Right renal pelvis (tissue), 4 donors: Measurements from ENCODE around the gene TOLLIP. TPM values are rescaled to one million over a fixed set of nuclear protein-coding genes. Genes with fewer than 3 reads are reported as not detected.

Source experiments
- DNase-seq, 4 donors: peaks; one replicate each; pipeline ENCODE4 v3.0.0-alpha.2; 2013; ENCODE audit warnings: low read depth in 4 of 4, low spot score in 3 of 4, missing footprints in 1 of 4
- polyA plus RNA-seq, 4 donors: library from polyadenylated mRNA; unstranded; fragments of 120-200 nt; gene quantifications; one replicate each; pipeline ENCODE4 v1.2.1, GENCODE V29; 2013; ENCODE audit not compliant: insufficient read length in 4 of 4

The TOLLIP gene
- polyA plus RNA-seq, 4 donors: 37.7 to 52.6 (median 40.7) TPM

DNA sequence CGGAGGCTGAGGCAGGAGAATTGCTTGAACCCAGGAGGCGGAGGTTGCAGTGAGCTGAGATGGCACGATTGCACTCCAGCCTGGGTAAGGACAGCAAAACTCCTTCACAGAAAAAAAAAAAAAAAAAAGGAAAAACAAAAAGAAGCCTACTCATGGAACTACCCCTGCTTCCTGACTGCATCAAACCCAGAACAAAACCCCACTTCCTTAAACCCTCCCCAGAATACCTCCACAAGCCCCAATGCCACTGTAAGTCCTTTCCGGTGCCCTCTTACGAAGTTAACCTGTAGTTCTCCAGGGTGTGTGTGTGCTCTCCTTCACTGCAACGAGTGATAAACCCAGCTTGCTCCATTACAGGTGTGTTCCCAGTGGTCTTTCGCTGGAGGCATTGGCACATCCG lies 8.6 kb upstream of the TOLLIP start:
- no peak for DNase-seq

DNA sequence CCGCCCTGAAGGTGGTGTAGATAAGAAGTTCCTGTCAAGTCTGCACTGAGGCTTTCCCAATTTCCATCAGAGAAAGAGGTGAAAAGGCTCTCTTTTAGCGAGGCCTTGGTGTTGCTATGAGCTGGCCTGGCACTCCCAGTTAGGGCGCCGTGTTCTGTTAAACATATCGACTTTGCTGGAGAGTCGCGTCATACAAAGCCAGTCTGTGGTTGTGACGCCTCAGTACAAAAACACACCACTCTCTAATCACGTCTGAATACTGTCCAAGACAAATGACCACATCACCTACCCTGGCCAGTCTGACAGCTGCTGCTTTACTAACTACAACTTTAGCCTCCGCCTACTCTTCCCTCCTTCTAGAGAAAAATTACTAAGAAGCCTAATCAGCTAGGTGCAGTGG lies 8.0 kb upstream of the TOLLIP start:
- no peak for DNase-seq

DNA sequence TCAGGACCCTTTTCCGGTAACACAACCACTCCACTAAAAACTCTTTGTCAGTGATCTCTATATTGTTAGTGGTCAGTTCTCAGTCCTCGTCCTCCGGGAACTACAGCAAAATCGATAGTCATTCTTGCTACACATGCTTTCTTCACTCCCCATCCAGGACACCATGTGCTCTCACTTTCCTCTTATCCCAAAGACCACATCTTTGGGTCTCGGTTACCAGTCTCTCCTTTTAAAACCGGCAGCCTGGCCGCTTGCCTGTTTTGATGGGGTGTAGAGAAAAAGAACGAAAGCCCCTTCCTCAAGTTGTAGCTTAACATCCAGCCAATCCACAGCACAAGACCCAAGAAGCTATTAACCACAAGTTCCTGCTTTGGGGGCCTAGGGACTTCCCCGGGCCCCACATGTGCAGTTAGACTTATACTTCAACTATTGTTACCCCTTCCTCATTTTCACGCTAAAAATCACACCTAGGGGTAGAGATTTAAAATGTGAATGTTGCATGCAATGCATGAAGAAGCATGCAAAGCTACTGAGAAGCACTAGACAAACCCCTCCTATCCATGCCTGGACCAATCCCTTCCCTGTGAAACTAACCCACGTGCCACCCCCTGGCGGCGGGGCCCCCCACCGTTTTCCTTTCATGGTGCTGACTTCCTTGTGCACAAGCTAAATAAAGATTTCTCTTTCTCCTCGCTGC lies 1.5 kb upstream of the TOLLIP start:
- DNase-seq: no peak

DNA sequence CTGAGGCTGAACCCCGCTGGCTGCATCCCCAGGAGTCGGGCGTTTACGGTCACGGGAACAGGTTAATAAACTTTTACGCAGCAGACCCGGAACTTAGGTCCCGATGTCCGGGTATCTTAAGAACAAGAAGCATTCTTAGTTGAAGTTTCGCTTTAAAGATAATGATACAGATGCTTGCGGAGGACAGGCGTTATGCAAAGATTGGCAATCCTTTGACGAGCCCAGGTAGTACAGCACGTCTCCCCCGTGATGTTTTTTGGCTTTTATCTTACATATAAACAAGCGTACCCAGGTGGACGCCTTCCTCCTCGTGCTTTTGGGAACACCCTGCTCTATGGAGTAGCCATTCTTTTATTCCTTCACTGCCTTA lies 871 bp upstream of the TOLLIP start:
- DNase-seq: no peak

DNA sequence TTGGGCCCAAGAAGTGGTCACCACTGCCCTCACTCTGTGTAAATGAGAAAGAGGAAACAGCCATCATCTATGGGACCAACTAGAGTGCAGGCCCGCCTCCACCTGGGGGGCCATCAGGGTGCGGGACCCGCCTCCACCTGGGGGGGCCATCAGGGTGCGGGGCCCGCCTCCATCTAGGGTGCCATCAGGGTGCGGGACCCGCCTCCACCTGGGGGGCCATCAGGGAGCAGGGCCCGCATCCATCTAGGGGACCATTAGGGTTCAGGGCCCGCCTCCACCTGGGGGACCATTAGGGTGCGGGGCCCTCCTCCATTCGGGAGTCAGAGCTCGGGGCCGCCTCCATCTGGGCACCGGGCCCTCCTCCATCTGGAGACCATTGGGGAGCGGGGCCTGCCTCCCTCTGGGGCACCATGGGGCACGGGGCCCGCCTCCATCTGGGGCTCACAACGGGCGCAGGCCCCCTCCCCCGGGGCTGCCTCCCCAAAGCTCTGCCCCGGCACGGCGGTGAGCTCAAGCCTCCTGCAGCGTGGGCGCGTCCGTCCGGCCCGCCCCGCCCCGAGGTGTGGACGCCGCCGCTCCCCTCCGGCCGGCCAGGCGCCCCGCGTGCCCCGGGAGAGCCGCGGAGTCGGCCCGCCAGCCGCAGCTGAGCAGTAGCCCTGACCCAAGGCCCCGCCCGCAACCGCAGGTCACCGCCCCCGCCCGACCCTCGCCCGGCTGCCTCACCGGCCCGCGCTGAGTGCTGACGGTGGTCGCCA lies 512 bp downstream of the TOLLIP start:
- DNase-seq: no peak

DNA sequence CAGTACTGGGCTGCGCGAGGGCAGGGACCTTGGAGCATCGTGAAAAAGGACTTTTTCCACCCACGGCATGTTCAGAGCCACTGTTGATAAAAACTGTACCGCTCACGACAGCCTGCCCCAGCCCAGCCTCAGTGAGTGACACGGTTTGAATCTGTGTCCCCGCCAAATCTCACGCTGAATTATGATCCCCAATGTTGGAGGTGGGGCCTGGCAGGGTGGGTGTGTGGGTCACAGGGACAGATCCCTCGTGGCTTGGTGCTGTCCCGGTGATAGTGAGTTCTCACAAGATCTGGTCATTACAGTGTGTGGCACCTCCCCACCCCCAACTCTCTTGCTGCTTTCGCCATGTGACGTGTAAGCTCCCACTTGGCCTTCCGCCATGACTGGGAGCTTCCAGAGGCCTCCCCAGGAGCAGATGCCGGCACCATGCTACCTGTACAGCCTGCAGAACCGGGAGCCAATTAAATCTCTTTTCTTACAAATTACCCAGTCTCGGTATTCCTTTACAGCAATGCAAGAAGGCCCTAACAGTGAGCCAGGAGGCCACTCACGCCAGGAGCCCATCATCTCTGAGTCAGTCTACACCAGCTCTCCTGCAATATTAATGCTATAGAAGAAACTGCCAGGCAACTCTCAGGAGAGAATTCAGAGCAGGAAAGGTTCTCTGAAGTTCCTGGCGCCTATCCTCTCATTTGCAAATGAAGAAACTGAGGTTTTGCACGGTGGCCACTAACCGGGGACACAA lies 1.3 kb downstream of the TOLLIP start:
- no peak for DNase-seq

DNA sequence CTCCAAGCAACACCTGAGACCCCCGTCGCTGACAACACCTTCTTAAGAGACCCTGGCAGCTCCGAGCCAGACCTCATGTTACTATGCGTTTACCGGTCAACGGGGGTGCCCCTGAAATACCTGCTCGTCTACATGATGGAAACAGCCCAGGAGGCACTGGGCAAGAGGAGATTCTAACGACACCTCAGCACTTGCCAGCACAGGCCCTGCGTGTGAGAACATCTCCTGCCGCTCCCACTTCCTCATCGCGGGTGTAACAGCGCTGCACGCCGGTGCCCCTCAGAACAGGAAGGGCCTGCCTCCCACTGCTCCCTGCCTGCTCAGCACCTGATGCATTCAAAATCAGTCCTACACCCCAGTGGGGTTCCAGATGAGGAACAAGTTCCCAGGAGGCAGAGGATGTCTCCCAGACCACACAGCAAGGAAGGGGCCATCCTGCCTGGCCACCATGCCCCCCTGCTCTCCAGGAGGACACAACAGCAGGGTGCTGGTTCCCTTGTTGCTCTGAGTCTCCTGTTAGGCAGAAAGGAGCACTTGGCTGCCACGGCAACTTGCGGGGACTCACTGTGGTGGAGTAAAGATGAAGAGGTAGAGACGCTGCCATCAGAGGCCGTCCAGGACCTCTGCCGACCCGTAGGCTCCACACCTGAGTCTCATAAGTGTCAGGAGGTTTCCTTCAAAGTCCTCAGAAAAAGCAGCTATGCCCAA lies 2.1 kb downstream of the TOLLIP start:
- DNase-seq: no peak

DNA sequence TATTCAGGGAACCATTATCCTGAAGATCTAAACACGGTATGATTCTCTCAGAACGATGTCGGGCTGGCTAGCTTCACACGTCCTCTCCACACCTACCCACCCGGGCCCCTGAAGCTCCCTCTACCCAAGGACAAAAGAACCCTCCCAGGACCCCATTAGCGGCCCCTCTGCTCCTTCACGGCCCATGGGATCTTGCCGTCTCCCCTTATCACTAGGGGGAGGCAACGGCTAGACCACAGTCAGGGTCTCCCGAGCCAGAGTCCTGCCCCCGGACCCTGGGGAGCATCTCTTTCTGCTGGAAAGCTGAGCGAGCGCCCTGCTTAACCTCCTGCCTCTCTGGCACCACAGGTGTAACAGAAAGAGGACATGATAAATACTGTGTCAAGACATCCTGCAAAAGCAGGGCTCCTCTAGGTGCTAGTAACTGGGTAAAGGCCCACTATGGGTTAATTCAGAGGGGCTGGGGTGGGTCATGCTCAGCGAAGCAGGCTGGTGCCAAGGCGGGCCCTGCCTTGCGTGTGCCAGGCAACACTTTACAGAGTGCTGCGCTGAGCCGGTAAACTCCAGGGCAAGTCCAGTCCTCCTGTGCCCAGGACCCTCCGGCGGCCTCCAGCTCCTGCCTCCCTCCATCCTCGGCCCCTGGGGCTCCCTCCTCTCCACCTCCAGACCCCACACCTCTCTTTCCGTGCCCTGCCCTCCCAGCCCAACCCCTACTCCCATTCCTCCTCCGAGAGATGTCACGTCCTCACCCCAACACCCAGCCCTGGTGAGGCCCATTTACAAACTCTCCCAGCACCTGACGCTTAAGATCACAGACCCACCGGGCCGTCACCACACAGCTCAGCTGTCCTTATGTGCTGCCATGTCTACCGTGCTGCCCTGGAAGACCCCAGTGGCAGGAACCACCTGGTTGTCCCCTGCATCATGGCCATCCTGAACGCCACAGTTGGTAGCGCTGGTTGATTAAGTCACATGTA lies 3.0 kb downstream of the TOLLIP start:
- DNase-seq: no peak

DNA sequence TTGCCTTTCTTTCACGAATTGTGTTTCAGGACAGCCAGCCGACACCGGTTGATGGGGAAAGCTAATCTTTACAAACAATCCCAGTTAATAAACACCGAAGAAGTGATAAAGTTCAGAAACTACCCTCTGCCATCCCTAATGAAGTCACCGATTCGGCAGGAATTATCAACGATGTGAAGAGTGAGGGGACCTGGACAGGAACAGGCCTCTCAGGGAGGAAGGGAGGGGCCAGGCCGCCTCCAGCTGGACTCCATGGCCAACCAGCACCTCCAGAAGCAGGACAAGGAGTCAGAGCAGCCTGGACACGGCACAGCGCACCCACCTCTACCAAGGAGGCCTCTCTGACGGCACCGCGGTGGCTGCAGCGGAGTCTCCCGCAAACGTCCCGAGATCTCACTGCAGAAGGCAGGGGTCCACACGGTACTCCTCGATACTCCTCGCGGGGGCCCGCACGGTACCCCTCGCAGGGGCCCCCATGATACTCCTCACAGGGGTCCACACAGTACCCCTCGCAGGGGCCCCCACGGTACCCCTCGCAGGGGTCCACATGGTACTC lies 3.9 kb downstream of the TOLLIP start:
- DNase-seq: peak in 1 of 4 donors; percentile 28

DNA sequence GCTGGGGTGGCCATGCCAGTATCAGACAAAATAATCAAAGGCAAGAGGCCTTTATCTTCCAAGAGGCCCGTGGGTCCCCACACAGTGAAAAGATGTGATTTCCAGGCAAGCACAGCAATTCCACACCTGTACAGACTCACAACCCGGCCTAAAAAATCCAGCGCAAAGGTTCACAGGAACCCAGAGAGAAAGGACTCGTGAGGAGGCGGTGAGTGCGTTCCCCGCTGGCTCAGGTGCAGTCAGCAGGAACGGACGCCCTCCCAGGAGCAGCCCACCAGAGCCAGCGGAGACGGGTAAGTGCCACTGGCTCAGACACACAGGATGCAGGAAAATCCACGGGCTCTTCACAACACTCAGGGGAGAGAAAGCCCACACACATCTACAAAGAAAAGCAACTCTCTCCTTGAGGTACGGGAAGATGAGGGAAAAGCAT lies 4.4 kb downstream of the TOLLIP start:
- no peak for DNase-seq

DNA sequence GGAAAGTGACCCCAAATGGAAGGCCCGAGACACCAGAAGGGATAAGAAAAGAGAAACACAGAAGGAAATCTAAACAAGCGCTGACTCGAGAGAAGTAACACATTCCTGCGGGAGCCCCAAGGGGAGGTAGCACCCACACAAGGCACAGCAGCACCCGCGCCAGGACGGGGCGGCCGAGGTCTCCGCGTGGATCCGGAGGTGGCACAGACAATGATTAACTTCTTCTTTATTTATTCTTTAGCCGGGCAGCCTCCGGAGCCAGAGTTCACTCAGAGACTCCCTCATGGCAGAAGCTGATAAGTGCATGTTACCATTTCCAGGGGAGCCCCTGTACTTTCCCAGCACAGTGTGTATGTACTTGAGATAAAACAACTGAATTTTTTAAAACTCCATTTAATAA lies 5.1 kb downstream of the TOLLIP start:
- DNase-seq: peak in 1 of 4 donors; percentile 33

DNA sequence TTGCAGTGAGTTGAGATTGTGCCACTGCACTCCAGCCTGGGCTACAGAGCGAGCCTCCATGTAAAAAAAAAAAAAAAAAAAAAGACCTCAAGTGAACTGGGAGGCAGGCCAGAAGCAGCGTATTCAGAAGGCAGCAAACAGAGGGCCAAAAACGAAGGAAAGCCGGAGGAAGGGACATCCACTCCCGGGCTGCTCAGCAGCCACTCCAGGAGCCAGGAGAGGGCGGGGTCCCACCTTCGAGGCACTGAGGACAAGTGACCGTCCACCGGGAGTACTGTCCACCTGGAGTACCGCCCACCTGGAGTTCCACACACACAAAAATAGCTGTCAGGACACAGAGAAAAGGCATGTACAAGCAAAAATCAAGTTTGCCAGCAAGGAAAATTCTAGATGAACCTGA lies 5.5 kb downstream of the TOLLIP start:
- DNase-seq: no peak

DNA sequence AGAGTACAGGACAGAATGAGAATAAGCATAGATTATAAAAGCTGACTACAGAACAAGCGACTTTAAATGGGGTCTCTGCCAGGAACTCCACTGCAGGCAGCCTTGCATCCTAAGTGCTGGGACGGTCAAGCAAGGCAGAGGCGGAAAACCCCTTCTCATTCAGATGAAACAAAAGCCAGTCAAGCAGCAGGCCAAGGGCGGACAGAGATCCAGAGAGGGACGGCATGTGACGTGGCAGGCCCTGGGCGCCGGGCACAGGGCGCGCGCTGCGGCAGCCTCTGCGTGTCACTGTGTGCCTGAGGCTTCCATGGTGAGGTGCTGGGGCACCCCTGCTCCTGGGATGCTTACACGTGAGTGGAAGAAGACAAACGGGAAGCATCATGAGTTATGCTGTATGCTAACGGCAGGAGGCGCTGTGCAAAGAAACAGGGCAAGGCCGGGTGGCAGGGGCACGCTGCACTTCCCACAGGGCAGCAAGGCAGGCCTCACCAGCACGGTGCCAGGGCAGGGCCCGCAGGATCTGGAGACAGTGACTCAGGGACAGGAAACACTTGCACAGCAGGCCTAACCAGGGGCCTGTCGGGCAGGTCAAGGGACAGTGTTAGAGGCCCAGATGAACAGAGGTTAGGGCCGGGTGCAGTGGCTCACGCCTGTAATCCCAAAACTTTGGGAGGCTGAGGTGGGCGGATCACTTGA lies 6.2 kb downstream of the TOLLIP start:
- DNase-seq: no peak

DNA sequence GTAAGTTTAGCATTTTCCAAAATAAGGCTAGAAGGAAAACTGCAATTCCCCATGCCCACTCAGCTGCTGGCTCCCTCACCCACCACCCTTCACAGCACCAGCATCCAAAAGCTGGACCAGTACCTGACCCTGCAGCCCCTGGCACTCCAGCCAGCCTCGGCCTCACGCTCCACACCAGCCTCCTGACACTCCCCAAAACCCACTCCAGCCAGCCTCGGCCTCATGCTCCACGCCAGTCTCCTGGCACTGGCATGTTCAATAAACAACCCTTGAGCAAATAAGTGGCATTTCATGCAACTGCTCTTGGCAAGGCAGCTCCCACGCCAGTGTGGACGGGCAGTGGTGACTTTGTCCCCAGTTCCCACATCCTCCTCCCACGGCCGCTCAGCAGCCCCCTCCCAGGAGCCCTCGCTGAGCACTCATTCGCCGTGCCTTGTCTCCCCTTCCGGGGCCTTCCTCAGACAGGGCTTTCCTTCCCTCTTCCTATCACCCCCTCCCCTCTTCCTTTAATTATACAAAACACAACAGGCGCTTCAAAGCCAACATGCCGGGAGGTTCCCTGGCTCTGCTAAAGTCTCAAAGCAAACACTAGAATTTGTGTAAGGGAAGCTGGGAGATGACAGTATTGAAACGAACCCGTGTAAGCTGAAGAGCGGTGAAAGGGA lies 6.8 kb downstream of the TOLLIP start:
- no peak for DNase-seq

DNA sequence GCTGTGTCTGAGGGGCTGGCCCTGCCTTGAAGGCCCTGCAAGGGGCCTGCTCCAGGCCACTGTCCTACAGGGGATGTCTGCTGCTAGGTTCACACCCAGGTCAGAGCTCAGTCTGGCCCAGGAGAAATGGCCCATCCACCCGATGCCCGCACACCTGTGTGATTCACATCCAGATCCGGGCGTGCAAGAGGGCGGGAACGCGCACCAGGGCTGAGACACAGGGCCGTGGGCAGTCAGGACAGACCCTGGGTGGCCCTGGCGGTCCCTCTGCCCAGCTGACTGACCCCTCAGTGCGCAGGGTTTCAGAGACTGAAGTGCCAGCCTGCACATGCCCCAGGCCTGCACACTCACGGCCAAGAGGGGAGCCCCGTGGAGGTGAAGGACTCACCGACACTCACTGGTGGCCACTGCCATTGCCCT lies 7.4 kb downstream of the TOLLIP start:
- no peak for DNase-seq

DNA sequence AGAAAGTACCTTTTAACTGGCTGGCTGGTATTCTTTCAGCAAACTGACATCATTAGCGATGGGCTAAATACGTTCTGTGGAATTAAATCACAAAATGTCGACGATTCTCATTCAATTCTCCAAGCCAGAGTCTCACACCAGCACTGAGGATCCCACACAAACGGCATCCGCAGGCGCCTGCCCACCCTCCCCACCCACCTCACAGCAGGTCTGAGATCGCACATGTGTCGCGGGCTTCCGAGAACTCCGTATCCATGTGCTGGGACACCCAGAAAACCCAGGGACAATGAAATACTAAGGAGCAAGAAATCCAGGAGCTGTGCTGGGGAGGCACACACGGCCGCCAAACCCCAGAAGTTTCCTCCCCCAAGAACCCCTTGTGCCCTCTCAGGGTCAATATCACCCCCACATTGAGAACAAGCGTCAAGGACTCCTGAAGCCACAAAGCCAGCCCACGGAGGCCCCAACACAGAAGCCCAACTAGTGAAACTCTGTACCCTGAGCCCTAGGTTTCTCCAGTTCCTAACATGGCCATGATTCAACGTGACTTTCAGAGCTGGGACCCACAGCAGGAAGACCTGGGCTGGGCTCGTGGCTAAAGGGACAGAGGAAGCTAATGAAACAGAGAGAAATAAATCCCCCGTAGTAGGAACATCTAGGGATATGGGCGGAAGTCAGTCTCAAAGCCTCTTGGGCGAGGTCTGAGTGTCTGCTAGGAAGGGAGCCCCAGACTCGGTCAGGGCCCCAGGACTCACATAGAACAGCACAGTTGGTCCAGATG lies 8.0 kb downstream of the TOLLIP start:
- no peak for DNase-seq

DNA sequence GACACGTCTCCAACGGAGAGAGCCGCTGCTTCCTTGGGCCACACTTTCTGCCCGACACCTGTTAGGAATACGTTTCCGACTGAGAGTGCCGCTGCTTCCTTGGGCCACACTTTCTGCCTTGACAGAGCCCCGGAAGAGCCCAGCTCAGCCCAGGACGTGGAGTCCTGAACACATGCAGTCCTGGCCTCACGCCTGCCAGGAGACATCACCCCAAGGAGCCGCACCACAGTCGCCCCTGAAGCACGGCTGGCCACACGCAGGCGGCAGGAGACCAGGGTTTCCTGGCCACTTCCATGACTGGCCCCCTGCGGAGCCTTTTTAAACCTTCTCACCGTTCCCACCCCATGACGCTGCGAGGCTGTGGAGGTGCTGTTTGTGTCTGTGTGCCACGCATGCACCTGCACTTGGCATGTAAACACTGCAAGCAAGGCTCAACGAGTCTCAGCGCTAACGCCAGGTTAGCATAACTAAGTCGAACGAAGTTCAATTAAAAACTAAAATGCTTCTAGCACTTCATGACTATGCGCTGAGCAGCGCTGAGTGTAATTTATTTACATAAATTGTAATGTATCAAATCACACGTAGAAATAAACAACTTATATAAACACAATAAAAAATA lies 8.8 kb downstream of the TOLLIP start:
- no peak for DNase-seq
